DMS153 (cell line): ENCODE data around the gene ZXDB.
"Not testable (repeated sequence)": the region's sequence is repeated elsewhere in the genome, so short reads cannot be mapped to it uniquely, and the experiment has no call there.

ENCODE experiments used
- DNase-seq: peaks from one replicate; lab custom pipeline; 2025; lab: John Stamatoyannopoulos, UW

ZXDB gene

DNA sequence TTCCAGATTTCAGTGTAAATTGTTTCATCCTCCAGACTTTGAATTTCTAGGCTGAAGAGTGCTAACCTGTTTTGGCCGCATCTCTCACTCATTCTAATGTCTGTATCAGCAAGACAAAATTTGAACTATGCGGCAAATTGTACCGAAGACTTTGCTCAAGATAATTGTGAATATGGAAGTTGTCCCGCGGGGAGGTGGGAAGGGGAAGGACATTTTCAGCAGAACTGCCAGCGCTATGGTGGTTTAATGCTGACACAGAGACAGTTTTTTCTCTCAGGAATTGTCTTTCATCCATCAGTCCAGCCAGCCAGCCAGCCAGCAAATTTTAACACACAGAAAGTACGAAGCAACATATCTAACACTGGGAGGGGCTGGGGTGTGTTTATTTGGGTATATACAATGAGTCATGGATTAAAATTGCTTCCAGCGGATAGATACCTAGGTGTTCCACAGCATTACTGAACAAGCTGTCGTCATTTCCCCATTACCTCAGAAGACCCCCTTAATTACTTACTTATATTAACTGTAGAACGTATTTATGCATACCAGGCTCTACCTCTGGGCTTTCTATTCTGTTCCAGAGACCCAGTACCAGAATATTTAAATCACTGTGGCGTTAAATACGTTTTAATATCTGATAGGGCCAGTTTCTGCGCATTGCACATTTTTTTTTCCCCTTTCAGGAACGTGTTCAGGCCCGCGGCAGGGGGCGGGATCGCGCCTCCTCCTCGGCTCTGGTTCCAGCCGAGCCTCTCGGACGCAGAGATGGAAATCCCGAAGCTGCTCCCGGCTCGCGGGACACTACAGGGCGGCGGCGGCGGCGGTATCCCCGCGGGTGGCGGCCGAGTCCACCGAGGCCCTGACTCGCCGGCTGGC is at the start of gene ZXDB:
Gene ZXDB (plus strand): TSS at position 728 of the 876 bp plus-strand sequence. CDS start 38 bp downstream, at position 766.
- not testable (repeated sequence) for DNase-seq

DNA sequence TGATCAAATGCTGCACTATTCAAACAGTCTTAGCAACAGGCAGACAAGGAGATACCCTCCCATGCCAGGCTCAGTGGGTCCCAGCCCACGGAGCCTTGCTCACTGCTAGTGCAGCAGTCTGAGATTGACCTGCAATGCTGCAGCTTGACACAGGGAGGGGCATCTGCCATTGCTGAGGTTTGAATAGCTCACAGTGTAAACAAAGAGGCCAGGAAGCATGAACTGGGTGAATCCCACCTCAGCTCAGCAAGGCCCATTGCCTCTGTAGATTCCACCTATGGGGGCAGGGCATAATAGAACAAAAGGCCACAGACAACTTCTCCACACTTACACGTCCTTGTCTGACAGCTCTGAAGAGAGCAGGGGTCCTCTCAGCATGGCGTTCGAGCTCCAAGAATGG is 26.6 kb upstream of the ZXDB start:
- DNase-seq: no peak

DNA sequence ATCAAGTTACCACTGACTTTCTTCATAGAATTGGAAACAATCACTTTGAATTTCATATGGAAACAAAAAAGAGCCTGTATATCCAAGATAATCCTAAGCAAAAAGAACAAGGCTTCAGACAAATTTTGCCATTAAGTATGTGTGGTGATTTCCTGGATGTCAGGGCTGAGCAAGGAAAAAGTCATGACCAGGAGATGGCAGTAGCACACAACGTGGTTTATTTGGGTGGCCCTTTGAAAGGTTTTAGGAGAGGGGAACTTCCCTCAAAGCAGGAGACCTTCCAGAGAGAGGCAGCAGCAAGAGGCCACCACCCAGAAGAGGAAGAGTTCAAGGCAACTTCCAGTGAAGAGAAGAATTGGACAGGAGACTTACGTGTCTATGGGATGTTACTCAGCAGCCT is 18.1 kb upstream of the ZXDB start:
- DNase-seq: no peak

DNA sequence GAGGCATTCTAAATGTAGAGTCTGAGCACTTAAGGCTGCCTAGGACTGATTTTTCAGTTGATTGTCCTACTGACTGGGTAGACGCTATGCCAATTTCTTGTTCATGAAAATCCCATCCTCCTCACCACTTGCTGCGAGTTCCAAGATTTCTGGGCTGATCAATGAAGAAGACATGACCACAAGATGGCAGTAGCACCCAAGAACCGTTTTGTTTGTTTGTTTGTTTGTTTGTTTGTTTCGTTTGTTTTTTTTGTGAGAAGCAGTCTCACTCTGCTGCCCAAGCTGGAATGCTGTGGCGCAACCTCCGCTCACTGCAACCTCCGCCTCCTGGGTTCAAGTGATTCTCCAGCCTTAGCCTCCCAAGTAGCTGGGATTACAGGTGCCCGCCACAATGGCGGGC is 8.9 kb upstream of the ZXDB start:
- DNase-seq: not testable (repeated sequence)

DNA sequence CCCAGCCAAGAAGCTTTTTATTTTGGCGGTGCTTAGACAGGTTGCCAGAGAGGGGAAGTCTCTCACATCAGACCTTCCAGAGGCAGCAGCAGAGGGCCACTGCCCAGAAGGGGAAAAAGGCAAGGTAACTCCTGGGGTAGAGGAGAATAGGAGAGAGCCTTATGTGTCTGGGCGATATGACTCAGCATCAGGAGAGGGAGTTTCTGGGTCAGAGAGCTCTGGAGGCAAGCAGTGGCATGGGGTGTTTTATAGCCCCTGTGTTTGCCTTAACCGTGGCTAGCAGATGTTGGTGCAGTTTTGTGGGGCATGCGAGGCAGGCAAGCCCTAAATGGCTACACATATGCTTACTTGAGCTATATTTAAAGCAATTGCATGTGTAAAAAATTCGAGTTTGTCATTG is 8.3 kb upstream of the ZXDB start:
- DNase-seq: no peak

DNA sequence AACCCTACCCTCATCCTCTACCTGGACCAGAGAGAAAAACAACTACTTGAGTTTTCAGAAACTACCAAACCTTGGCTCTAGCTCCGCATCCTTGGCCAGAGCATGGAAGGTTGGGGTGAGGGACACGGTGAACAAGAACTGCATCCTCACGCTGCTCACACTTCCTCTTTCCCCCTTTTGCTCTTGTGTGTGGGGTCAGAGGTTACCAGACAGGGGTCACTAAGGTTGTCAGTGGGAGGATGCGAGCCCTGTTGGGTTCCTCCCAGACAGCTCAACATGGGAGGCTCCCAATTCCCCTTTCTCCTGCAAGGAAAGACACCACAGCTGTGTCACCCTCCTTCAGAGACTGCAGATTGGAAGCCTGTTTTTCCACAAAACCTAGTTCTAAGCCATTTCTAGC is 5.5 kb upstream of the ZXDB start:
- DNase-seq: no peak

DNA sequence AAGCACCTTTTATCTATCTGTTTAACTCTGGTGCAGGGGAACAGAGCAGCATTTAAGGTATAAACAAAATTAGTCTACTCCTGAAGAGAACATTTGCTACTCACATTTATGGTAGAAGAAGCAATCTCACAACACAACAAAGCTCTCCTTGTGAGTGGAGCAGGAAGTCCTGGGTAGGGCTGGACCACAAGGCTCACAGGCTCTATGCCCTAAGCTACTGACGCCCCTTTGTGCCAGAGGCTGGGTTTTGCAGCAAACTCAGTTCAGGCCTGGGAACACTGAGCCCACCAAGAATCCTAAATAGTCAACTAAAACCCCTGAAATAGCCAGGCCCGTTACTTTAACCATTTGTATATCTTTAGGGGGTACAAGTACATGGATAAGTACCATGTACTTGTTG is 4.7 kb upstream of the ZXDB start:
- DNase-seq: no peak

DNA sequence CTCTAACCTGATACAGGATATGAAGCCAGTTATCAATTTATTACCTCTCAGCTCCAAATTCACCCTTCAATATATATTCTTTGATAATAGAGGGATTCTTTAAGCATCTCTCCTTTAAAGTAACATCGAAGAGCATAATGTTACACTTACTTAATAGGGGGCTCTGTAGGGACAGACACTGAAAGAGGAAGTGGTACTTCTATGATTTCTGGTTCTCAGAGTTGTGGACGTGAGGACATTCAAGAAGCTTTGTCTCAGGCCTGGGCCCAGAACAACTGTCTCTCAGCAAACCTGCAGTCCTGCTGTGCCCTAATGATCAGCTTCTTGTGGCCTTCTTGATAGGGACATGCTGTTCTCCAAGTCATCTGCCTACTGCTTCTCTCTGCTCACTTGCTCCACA is 4.2 kb upstream of the ZXDB start:
- DNase-seq: no peak

DNA sequence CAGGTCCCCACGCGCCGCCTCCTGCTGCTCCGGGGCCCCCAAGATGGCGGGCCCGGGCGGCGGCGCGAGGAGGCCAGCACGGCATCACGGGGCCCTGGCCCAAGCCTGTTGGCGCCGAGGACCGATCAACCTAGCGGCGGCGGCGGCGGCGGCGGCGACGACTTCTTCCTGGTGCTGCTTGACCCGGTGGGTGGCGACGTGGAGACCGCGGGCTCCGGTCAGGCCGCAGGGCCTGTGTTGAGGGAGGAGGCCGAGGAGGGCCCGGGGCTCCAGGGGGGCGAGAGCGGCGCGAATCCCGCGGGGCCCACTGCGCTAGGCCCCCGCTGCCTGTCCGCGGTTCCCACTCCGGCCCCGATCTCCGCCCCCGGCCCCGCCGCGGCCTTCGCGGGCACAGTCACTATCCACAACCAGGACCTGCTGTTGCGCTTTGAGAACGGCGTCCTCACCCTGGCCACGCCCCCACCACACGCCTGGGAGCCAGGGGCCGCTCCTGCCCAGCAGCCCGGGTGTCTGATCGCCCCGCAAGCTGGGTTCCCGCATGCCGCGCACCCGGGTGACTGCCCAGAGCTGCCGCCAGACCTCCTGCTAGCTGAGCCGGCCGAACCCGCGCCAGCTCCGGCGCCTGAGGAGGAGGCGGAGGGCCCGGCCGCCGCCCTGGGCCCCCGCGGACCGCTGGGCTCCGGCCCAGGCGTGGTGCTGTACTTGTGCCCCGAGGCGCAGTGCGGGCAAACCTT is 516 bp downstream of the ZXDB start:
- DNase-seq: not testable (repeated sequence)

DNA sequence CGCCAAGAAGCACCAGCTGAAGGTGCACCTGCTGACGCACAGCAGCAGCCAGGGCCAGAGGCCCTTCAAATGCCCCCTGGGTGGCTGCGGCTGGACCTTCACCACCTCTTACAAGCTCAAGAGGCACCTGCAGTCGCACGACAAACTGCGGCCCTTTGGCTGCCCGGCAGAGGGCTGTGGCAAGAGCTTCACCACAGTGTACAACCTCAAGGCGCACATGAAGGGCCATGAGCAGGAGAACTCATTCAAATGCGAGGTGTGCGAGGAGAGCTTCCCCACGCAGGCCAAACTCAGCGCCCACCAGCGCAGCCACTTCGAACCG is 1.0 kb downstream of the ZXDB start:
- DNase-seq: peak; percentile 29

DNA sequence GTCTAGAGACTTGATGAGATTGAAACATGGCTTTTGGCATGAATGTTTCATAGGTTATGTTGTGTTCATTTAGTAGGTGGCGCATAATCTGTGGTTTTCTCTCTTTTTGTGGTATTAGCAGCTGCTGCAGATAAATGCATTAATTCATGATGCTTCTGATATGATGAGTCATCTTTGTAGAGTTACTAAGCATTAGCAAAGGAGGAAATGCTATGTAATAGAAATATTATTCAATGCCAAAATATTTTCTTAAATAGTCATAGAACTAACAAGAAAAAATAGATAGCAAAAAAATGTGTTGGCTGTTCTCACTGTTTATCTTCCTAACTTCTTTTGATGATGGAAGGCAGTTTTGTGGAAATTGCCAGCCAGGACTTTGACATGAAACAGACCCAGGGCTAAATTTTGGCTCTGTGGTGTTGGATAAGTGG is 3.6 kb downstream of the ZXDB start:
- no peak for DNase-seq

DNA sequence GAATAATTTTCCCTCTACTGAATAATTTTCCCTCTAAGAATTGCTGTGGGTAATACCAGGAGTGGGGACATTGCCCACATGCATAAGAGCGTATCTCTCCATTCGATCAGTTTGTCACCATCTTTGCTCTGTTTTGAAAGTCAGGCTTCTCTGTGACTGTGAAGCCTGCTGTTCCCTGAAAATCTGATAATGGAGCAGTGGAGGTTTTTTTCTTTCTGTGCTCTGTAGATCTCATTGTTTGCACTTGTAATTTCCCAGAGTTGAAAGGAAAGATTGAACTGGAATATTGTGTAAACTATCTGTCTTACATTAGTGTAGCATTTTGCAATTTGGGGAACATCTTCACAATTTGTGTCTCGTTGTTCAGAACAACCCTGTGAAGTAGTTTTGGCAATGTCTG is 4.3 kb downstream of the ZXDB start:
- DNase-seq: no peak

DNA sequence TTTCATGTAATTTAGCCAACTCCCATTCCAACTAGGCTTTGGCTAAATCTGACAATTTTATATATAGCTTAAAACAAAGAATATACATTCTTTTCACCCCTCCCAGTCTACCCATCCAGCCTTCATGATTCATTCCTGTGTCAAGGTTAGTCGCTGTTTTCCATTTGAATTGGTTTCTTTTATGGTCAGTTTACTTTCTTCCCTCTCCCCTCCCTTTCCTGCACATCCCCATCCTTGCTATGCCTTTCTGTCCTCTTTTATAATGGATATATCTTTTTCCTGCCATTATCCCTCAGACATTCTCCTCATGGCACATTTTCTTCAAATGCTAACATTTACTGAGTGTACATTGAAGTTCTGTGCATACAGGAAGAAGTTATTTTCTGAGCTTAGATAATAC is 4.7 kb downstream of the ZXDB start:
- no peak for DNase-seq

DNA sequence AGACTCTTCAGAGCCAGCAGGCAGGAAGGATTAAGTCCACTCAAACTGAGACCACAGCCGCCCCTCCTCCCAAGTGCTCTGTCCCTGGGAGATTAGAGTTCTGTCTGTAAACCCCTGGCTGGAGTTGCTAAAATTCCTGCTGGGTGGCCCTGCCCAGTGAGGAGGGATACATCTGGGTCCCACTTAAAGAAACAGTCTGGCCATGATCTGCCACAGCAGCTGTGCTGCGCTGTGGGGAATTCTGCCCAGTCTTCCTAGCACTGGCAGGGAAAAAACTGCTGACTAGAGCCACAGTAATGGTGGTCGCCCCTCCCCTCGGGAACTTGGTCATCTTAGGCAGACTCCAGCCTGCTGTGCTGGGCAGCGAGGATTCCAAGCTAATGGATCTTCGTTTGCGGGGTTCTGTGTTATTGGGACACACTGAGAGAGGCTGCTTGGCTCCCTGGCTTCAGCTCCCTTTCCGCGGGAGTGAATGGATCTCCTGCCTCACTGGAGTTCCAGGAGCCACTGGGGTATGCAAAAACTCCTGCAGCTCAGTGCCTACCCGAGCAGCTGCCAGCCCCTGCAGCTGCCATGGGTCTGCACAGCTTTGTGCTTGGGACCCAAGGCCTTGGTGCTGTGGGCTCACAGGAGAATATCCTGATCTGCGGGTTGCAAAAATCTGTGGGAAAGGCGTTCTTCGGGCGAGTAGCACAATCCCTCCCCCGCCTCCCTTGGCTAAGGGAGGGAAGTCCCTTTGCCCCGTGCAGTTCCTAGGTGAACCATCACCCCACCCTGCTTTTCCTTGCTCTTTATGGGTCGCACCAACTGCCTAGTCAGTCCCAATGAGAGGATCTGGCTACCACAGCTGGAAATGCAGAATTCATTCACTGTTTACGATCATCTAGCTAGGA is 15.7 kb downstream of the ZXDB start:
- DNase-seq: no peak

DNA sequence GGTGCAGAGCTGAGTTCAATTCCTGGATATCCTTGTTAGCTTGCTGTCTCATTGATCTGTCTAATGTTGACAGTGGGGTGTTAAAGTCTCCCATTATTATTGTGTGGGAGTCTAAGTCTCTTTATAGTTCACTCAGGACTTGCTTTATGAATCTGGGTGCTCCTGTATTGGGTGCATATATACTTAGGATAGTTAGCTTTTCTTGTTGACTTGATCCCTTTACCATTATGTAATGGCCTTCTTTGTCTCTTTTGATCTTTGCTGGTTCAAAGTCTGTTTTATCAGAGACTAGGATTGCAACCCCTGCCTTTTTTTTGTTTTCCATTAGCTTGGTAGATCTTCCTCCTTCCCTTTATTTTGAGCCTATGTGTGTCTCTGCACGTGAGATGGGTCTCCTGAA is 21.5 kb downstream of the ZXDB start:
- not testable (repeated sequence) for DNase-seq

DNA sequence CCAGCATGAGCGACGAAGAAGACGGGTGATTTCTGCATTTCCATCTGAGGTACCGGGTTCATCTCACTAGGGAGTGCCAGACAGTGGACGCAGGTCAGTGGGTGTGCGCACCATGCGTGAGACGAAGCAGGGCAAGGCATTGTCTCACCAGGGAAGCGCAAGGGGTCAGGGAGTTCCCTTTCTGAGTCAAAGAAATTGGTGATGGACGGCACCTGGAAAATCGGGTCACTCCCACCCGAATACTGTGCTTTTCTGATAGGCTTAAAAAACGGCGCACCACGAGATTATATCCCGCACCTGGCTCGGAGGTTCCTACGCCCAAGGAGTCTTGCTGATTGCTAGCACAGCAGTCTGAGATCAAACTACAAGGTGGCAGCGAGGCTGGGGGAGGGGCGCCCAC is 37.6 kb downstream of the ZXDB start:
- DNase-seq: not testable (repeated sequence)

DNA sequence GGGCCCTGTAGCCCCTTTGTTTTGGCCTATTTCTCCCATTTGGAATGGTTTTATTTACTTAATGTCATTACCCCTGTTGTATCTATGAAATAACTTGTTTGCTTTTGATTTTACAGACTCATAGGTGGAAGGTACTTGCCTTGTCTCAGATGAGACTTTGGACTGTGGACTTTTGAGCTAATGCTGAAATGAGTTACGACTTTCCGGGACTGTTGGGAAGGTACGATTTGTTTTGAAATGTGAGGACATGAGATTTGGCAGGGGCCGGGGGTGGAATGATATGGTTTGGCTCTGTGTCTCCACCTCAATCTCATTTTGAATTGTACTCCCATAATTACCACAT is 48.8 kb downstream of the ZXDB start:
- DNase-seq: no peak

DNA sequence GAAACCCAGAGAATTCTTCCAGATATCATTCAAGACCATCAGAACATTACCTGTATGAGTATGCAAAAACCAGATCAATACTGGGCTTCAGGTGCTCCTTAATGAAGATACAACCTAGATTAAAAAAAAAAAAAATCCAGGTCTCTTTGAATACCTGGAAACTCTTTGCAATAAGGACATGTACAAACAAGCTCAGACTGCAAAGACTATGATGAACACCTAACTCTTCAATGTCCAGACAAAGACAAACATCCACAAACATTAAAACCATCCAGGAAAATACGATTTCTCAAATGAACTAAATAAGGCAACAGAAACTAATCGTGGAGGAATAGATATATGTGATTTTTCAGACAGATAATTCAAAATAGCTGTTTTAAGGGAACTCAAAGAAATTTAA is 49.5 kb downstream of the ZXDB start:
- DNase-seq: no peak

DNA sequence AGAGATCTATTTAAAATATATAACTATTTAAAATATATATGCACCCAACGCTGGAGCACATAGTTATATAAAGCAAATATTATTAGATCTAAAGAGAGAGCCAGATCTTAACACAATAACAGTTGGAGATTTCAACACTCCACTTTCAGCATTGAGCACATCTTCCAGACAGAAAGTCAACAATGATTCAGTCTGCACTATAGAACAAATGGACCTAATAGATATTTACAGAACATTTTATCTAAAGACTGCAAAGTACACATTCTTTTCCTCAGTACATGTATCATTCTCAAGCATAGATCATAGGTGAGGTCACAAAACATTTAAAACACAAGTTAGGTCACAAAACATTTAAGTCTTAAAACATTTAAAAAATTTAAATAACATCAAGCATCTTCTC is 51.9 kb downstream of the ZXDB start:
- no peak for DNase-seq

DNA sequence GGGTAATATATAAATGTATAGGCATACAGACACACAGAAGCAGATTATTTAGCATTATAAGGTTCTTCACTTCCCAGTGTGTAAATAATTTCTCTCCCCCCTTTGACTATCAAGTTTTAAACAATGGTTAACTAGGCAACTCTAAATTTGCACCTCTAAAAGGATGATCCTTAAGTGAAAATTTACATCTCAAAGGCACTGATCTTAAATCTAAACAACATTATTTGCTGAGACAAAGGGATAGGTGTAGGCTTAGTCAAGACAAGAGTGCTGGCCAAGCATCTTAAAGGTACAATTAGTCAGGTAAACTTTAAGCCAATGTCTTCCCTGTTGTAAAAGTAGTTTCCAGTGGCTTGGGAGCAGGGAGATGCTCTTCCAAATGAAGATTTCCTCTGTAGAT is 55.2 kb downstream of the ZXDB start:
- no peak for DNase-seq
